Upper lobe of left lung (tissue), 4 donors: Measurements from ENCODE around the gene CHMP6.

Experiments used
- CTCF ChIP-seq, 6 experiments: fragments of 450-650 bp in 4 of 6; fragments of 200-600 bp in 2 of 6; sonication (generic) in 2 of 6; IDR thresholded peaks; one replicate each; pipeline ENCODE4 v1.5.1; 2016 to 2019; ENCODE audit warnings: antibody characterized with exemption in 6 of 6
- POLR2A ChIP-seq, 4 donors: fragments of 450-650 bp; IDR thresholded peaks; one replicate each; pipeline ENCODE4 v1.5.1; 2016 to 2017; ENCODE audit warnings: antibody characterized with exemption in 4 of 4, mild to moderate bottlenecking in 2 of 4

GRCh38 chr17:80942423-80943345 lies 49.0 kb upstream of the CHMP6 start:
- TF ChIP-seq CTCF (IDR thresholded peaks at IDR 0.05) (no peak), POLR2A (IDR thresholded peaks at IDR 0.05) (no peak)
